ENCODE data around the gene CD9.
"Not testable (repeated sequence)": the region's sequence is repeated elsewhere in the genome, so short reads cannot be mapped to it uniquely, and the experiment has no call there.

Gene CD9

GRCh38 chr12:6199531-6200255, 507 bp upstream of the CD9 start:
- peak; percentile 66 for DNase-seq

- DNase-seq: no peak
These were observed 1.0 kb downstream of the CD9 start for GRCh38 chr12:6201213-6201608.

- no peak for DNase-seq
These were observed 1.6 kb downstream of the CD9 start for GRCh38 chr12:6201826-6202225.

GRCh38 chr12:6202304-6202703, 2.1 kb downstream of the CD9 start:
- DNase-seq: no peak

GRCh38 chr12:6202846-6203245, 2.6 kb downstream of the CD9 start:
- DNase-seq: no peak

- DNase-seq: no peak
These were observed 3.4 kb downstream of the CD9 start for GRCh38 chr12:6203601-6204000.

- no peak for DNase-seq
These were observed 4.4 kb downstream of the CD9 start for GRCh38 chr12:6204533-6205143.

GRCh38 chr12:6205144-6205539, 4.9 kb downstream of the CD9 start:
- DNase-seq: peak; percentile 70

- DNase-seq: no peak
These were observed 5.6 kb downstream of the CD9 start for GRCh38 chr12:6205761-6206160.

GRCh38 chr12:6206327-6206726, 6.1 kb downstream of the CD9 start:
- DNase-seq: no peak

- DNase-seq: no peak
These were observed 7.2 kb downstream of the CD9 start for GRCh38 chr12:6207259-6207925.

GRCh38 chr12:6208130-6208529, 7.9 kb downstream of the CD9 start:
- no peak for DNase-seq

- DNase-seq: not testable (repeated sequence)
These were observed 9.2 kb downstream of the CD9 start for GRCh38 chr12:6209428-6209827.

- DNase-seq: no peak
These were observed 11.2 kb downstream of the CD9 start for GRCh38 chr12:6211421-6211869.

GRCh38 chr12:6212086-6212485, 11.9 kb downstream of the CD9 start:
- no peak for DNase-seq

- no peak for DNase-seq
These were observed 13.8 kb downstream of the CD9 start for GRCh38 chr12:6213969-6214368.

GRCh38 chr12:6214633-6215032, 14.4 kb downstream of the CD9 start:
- no peak for DNase-seq

GRCh38 chr12:6215120-6215807, 15.1 kb downstream of the CD9 start:
- DNase-seq: no peak

- no peak for DNase-seq
These were observed 15.8 kb downstream of the CD9 start for GRCh38 chr12:6215932-6216494.

- DNase-seq: no peak
These were observed 16.4 kb downstream of the CD9 start for GRCh38 chr12:6216581-6216980.

- DNase-seq: no peak
These were observed 18.2 kb downstream of the CD9 start for GRCh38 chr12:6218347-6218925.

GRCh38 chr12:6219980-6220379, 19.8 kb downstream of the CD9 start:
- no peak for DNase-seq

- no peak for DNase-seq
These were observed 20.9 kb downstream of the CD9 start for GRCh38 chr12:6221146-6221545.

Data from NCI-H1694 treated with DMSO at 0.1 percent for 48 hours (cell line).